Astrocyte (in vitro differentiated cells and primary cell): Measurements from ENCODE around the gene CCL25.

Source experiments
- EZH2 ChIP-seq: IDR thresholded peaks from 2 replicates; pipeline ENCODE4 v1.6.1; 2012; ENCODE audit warnings: mild to moderate bottlenecking, low read length, inconsistent platforms; ENCODE audit not compliant: insufficient read depth
- TF ChIP-seq, protein P1 (sequence below): IDR thresholded peaks from 2 replicates; pipeline ENCODE4 v1.5.1; 2011; ENCODE audit warnings: low read depth, mild to moderate bottlenecking, inconsistent platforms, low read length, moderate library complexity; ENCODE audit not compliant: insufficient read depth

DNA sequence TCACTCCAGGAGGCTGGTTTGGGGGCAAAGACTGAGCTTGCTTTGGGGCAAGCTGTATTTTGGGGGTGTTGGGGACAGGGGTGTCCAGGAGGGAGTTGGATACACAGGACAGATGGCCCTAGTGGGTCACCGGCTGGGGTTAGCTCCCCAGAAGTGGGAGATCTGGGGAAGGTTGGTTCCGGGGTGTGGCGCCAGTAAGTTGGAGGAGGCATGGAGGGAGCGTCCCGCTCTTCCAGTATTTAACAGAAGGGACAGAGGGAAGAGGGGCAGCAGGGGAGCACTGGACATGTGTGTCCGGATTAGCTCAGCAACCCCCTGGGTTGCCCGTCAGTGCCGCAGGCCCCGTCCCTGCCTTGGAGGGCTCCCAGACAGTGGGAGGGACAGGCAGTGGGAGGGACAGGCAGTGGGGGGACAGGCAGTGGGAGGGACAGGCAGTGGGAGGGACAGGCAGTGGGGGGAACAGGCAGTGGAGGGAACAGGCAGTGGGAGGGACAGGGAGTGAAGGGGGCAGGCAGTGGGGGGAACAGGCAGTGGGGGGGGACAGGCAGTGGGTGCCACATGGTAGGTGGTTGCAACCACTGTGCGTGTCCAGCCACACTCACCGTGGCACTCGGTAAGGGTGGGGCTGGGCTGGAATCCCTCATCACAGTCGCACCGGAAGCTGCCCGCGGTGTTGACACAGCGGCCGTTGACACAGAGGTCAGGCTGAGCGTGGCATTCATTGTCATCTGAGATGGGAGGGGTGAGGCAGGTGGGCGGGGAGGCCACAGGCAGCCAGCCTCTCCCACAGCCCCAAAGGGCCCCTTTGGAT lies 33.2 kb downstream of the CCL25 start:
- TF ChIP-seq, protein P1, sequence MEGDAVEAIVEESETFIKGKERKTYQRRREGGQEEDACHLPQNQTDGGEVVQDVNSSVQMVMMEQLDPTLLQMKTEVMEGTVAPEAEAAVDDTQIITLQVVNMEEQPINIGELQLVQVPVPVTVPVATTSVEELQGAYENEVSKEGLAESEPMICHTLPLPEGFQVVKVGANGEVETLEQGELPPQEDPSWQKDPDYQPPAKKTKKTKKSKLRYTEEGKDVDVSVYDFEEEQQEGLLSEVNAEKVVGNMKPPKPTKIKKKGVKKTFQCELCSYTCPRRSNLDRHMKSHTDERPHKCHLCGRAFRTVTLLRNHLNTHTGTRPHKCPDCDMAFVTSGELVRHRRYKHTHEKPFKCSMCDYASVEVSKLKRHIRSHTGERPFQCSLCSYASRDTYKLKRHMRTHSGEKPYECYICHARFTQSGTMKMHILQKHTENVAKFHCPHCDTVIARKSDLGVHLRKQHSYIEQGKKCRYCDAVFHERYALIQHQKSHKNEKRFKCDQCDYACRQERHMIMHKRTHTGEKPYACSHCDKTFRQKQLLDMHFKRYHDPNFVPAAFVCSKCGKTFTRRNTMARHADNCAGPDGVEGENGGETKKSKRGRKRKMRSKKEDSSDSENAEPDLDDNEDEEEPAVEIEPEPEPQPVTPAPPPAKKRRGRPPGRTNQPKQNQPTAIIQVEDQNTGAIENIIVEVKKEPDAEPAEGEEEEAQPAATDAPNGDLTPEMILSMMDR, result no peak
- no peak for TF ChIP-seq EZH2
